COLO829 (cell line): ENCODE results near the gene OR5A1.

Source experiments
- DNase-seq: peaks from one replicate; pipeline ENCODE4 v3.0.0; 2012; ENCODE audit warnings: low spot score

OR5A1 gene

GRCh38 chr11:59479906-59480305 is 43.6 kb downstream of the OR5A1 start:
- DNase-seq = no peak

- no peak for DNase-seq
These were observed 44.1 kb downstream of the OR5A1 start for GRCh38 chr11:59480359-59480758.
